ENCODE data around the gene PSME3IP1.
"Not testable (repeated sequence)": the region's sequence is repeated elsewhere in the genome, so short reads cannot be mapped to it uniquely, and the experiment has no call there.

- TF ChIP-seq CTCF, POLR2A (IDR thresholded peaks at IDR 0.05): not testable (repeated sequence)
Observed at GRCh38 chr16:57187902-57188710, 2.3 kb upstream of the PSME3IP1 start.
